ENCODE results near the gene CTRB2.
"Not testable (repeated sequence)": the region's sequence is repeated elsewhere in the genome, so short reads cannot be mapped to it uniquely, and the experiment has no call there.

CTRB2 gene

GRCh38 chr16:75206749-75207451, at the start of gene CTRB2:
CTRB2 (minus strand) TSS chr16:75207161; CDS start chr16:75207141, 20 bp downstream.
- no peak for DNase-seq

- DNase-seq: no peak
These were observed 49.2 kb upstream of the CTRB2 start for GRCh38 chr16:75256059-75256571.

GRCh38 chr16:75254359-75254837, 47.4 kb upstream of the CTRB2 start:
- no peak for DNase-seq

- no peak for DNase-seq
These were observed 46.3 kb upstream of the CTRB2 start for GRCh38 chr16:75252946-75253911.

DNA sequence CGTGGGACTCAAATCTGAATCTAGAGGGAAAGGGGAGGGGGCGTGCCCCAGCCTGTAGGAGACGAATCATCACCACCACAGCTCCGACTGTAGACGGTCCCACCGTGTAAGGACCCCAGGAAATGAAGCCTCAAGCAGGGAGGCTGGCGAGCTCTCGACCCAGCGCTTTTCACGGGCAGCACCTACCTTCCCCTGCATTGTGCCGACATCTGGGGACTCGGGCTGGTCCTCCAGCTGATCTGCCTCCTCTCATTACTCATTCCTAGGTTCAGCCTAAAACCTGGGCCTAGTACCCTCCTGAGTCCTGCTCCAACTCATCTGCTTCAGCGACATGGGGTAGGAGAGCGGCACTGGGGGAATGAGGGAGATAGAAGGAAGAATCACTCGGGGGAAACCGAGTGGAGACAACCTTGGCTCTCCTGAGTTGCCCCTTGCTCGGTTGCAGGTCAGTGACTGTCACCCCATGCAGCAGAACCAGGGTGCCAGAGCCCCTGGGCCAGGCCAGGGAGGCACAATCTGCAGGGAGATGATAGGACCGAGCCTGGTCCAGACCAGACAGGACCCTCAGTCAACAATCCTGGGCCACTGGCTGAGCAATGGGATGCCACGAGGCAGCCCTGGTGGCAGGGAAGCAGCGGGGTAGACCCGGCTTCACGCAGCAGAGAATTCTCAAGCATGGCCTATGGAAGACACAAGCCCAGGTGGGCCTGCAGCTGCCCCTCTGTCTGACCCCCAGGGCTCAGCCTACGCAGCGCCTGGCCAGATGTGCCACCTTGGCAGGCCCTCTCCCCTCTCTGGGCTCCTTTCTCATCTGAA, 45.3 kb upstream of the CTRB2 start:
- DNase-seq: no peak

DNA sequence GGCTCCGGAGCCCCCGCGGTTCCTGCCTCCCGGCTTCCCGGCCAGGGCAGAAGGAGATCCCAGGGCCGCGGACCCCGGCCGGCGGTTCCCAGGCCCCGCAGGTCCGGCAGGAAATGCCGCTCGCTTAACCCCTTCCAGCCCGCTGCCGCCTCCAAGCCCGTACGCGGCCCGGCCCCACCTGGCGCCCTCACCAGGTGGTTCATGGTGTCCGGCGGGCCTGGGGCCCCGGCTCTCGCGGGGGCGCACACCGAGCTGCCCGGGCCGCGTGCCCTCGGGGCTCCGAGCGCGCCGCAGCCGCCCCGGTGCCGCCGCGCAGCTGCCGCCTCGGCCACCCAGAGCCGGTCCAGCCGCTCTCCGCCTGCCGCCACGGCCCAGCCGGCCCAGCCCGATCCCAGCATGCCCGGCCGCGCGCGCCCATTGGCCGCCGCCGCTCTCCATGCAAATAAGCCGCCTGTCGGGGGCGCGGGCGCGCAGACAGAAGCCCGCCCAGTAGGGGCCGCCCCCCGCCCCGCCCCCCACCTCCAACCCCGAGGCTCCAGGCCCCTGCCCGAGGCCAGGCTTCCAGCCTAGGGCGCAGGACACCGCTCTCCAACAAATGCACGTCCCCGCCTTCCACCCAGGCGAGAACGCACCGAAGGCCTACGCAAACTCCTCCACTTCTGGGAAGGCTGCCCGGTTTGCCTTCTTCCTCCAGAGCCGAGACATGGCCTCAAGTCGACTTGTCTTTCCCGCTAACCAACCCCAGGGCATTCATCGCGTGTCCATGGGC, 44.5 kb upstream of the CTRB2 start, which contains the start of gene BCAR1:
BCAR1 (minus strand) TSS at position 345 of the 769 bp plus-strand sequence; CDS start at position 203, 142 bp downstream.
- DNase-seq: peak; percentile 79

DNA sequence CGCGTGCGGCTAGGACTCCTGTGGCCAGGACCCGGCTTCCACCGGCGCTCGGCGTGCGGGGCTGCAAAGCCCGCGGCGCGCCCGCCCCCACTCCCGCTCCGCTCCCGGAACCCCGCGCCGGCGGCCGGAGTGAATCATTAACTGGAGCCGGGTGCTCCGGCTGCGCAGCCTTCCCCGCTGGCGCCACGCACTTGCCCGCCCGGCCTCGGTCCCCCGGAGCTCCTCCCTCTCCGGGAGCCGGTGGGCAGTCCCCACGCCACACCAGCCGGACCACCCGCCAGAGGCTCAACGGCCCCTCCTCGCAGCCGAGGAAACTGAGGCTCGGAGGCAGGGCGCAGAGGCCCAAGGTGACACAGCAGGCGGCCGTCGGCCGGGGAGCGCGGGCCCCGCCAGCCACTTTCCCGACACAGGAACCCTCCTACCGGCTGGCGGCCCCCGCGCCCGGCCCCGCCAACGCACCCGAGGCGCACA, 43.9 kb upstream of the CTRB2 start:
- DNase-seq: peak; percentile 28

GRCh38 chr16:75250089-75250808, 43.3 kb upstream of the CTRB2 start:
- no peak for DNase-seq

DNA sequence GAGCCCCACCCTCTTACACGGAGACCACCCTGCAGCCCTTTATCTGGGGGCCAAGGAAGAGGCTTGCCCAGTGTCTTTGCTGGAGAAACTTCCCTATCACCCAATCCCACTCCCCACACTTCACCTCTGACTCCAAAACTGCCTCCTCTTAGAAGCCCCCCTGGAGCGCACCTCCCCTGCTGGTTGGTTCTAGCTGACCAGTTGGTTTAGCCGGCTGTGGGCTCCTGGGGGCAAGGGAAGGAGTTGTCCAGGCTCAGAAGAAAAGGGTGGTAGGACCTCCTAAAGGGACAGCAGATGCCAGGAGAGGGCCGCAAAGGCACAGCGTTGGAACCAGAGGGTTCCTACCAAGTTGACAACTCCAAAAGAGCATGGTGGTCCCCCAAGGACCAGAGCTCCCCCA, 42.5 kb upstream of the CTRB2 start:
- DNase-seq: no peak

GRCh38 chr16:75248536-75249380, 41.8 kb upstream of the CTRB2 start:
- DNase-seq: no peak

DNA sequence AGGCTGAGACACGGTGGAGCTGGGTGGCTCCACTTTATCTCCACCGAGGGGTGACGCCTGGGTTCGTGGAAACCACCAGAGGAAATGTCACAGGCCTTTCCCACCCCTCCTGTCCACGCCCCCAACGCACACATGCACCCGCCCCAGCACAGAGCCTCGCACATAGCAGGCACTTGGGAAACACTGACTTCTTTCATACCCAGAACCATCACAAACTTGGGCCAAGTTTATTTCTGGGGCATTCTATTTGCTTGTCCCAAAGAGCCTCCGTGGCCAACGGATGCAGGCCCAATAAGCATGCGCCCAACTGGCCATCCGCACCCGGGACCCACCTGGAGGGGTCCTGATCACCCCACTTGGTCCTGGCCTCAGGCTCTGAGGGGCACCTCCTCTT, 41.2 kb upstream of the CTRB2 start:
- peak; percentile 60 for DNase-seq

DNA sequence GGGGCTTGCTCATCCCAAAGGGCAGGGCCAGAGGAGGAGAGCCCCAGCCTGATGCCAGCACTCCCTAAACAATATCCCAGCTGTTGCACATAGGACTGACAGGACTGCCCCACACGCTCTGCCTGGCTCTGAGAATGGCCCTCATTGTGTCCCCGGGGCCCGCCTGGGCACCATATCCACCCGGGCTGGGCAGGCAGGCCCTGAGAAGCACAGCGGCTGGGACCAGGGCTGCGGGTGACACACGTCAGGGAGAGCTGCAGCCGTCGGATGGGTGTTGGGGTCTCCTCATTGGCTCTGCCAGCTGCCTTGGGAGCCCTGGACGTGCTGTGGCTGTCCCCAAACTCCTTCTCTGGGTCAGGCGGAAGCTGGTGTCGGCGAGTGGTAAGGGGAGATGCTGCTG, 40.3 kb upstream of the CTRB2 start:
- no peak for DNase-seq

GRCh38 chr16:75246504-75247205, 39.7 kb upstream of the CTRB2 start:
- no peak for DNase-seq

DNA sequence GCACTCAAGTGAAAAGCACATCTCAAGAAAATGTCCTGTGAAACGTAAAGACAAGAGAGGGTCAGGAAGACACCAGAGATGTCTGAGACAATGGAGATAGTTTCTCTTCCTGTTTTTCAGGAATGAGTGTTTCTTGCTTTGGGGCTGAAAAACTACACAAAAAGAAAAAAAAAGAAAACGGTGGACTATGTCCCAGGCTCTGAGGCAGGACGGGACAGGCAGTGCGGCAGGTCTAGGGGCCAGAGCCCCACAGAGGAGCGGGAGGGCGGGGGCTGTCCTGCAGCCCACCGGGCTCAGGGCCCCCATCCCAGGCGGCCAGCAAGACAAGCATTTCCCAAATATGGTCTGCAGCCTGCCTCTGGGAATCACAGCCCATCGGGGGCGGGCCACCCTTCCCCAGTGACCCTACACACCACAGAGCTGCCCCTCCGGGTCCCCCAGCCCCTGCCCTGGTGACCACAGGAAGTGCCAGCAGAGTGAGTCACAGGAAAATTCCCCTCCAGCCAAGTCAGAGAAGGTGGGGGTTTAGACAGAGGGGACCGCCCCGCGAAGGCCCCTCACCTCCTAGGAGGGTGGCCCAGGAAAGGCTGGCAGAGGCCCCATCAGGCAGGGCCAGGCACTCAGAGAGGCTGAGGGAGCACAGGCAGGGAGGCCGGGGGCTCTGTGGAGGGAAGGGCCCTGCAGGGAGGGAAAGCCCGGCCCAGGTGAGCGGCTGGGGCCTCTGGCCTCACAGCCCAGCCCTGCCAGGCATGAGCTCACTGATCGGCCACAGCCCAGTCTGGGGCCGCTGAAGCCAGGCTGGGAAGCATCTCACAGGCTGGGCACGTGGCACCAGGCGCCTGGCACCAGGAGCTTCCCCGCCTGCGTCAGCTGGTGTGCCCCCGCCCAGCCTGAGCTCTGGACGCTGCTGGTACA, 38.1 kb upstream of the CTRB2 start:
- no peak for DNase-seq

GRCh38 chr16:75244225-75244809, 37.4 kb upstream of the CTRB2 start:
- DNase-seq: no peak

DNA sequence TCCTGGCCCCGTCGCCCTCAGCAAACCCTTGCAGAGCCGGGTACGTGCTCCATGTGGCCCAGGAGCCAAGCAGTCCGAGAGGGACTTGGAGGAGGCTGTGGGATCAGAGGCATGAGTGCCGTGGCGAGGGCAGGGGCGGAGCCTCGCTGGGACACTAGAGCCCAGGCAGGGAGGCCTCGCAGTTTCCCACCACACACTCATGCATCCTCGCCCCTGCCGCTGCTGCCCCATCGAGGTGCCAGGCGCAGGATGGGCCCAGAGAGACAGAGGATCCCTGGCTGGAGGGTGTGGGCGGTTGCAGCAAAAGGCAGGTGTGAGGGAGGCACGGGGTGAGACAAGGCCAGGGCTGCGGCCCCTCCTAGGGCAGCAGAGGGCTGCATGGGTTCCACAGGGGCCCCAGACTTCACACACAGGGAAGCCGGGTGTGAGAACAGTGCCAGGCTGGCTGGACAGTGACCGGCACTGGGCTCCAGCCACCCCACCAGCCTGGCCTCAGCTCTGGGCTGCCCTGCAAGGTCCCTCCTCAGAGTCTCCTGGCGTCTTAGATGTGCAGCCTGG, 36.8 kb upstream of the CTRB2 start:
- DNase-seq: no peak

- DNase-seq: not testable (repeated sequence)
These were observed 35.6 kb upstream of the CTRB2 start for GRCh38 chr16:75242436-75243078.
